ENCODE data around the gene MAGEB5.
"Not testable (repeated sequence)": the region's sequence is repeated elsewhere in the genome, so short reads cannot be mapped to it uniquely, and the experiment has no call there.

Gene MAGEB5

DNA sequence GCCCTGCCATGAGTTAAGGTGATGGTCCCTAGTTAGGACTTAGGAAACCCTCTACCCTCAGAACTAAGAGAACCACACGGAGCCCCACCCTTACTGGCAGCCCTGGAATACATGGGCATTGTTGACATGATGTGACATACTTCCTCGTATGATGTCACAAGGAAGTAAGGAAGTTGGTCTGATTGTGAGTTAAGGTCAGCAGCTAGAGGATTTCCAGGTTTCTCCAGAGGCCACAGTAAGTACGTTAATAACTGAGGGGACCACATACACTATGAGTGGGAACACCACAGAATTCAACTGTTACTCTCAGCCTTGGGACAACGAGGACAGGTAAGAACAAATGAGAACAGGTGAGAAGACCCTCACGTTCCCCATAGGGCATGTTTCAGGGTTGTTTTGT lies at the start of gene MAGEB5:
Gene MAGEB5 (plus strand): TSS at position 301 of the 400 bp plus-strand sequence. CDS start 1,133 bp downstream, outside the sequence.
- no peak for DNase-seq

- no peak for DNase-seq
Observed at GRCh38 chrX:26192204-26192603, 23.8 kb upstream of the MAGEB5 start, which contains the start of gene MAGEB6. TSS of gene MAGEB6 (plus strand) at chrX:26192440. CDS start at chrX:26193847, 1,407 bp downstream.

DNA sequence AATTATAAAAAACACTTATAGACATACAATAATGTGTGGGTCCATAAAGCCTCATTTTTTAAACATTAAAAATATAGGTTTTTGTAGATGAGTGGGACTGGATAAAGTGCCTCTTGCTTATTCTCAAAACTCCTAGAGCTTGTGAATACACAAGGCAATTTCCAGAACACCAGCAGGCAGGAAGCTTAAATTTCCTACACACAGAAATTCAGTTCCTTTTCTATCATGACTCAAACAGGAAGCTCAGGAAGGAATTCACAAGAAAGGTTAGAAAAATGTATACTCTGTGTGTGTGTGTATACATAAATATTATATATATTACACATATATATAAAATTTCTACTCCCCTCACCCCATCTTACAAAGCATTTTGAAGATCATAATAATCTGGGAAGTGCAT lies 12.4 kb upstream of the MAGEB5 start:
- DNase-seq = no peak

GRCh38 chrX:26204717-26205116 lies 11.3 kb upstream of the MAGEB5 start:
- not testable (repeated sequence) for DNase-seq

DNA sequence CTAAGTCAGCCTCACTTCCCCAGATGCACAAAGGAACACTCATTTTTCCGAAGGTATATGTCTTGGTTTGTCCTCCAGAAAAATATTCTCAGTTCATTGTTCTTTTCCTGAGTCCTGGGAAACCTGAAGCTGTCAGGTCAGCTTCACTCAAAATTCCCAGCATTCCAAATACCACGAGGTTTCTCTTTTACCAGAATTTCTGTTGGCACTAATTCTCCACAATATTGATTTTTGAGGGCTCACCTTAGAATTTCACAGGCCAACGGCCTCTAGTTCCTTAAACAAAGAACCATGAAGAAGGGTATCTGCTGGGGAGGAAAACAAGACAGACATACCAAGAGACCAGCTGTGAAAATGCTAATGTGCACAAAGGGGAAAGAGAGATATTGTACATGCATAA lies 8.0 kb upstream of the MAGEB5 start:
- no peak for DNase-seq

DNA sequence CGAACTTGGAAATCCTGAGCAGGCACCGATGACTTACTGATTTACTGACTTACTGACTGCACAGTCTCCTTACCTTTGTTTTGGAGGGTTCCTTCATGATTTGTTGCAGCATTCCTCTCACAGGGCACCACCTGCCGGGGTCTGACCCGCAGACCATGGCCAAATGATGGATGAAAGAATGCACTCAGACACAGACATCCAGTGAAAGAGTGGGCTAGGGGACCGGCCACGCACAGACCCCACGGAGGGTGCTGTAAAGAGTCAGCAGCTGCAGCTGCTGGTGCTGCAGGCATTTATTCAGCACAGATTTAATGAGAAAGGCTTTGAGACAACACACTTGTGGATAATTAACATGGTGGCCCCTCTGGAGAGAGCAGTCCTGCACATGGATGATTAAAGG lies 3.4 kb downstream of the MAGEB5 start:
- no peak for DNase-seq

DNA sequence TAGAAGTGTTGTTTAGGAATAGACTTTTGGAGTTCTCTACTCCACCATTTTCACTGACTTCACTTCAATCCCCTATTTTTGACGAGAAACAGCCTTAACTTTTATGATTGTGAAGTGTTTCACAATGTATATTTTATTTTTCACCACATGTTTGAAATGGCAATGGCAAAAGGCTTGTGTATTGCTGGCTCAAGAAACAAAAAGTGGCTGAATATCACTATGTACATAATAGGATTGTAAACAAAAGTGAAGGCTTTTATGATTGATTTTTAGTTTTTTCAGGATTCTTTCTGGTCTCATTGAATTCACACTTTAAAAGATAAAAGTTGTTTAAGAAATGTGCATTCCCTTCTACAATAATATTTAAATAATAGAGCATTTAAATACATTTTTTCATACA lies 18.2 kb downstream of the MAGEB5 start:
- no peak for DNase-seq

DNA sequence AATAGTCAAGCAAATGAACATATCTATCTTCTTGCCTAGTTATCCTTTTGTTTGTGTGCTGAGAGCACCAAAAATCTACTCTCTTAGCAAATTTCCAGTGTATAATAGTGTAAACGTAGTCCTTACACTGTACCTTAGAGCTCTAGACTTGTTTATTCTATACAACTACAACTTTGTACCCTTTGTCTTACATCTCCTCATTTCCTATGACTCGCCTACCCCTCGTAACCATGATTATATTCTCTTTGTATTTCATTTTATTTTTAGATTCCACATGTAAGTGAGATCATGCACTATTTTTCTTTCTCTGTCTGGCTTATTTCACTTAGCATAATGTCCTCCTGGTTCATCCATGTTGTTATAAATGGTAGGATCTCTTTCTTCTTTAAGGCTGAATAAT lies 37.6 kb downstream of the MAGEB5 start:
- no peak for DNase-seq

- no peak for DNase-seq
Observed at GRCh38 chrX:26254436-26254835, 38.5 kb downstream of the MAGEB5 start.

DNA sequence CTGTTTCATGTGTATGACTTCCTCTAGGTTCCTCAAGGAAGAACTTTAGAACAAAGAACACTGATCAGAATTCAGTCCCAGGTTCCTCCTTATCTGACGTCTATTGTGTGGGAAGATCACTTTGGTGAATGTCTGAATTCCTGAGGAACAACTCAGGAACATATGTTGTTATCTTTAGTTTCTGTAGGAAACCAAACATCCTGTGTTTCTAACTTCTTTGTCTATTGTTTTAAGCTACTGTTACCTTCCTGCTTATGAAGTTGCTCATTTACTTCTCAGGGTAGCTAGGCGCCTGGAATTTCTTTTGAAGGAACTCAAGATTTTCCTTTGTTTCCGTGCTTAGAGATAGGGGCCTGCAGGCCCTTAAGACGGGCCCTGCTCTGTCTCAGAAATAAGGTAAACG lies 46.2 kb downstream of the MAGEB5 start:
- no peak for DNase-seq
